ENCODE results near the gene BTLA. TPM values are rescaled to one million over a fixed set of nuclear protein-coding genes. Genes with fewer than 3 reads are reported as not detected.

BTLA gene
- total RNA-seq, 2 donors from 2014 or later = not detected

GRCh38 chr3:112459750-112460149 is 39.5 kb downstream of the BTLA start:
- Histone ChIP-seq H3K4me1 (no peaks in the 10 kb centered on the region), H3K4me3 (no peak overlapping the region), H3K9me3 (no peaks in the 10 kb centered on the region), H3K27me3 (no peaks in the 10 kb centered on the region), H3K27ac (no peak overlapping the region), H3K36me3 (replicated peaks in 1 of 2; ENCODE audit: insufficient read depth in 1 of 2, low read depth in 2 of 2) (no peaks in the 10 kb centered on the region)
- WGBS, 2 donors = 18 to 39% methylated on average over 1 of the region's 1 CpG
- intact Hi-C loops (cut with DNase I) = no loop called here
- TF ChIP-seq CTCF (IDR thresholded peaks at IDR 0.05) (no peak), POLR2A (IDR thresholded peaks at IDR 0.05) (no peak)
- no peak for ATAC-seq
- no peak for DNase-seq

- no peaks in the 10 kb centered on the region for H3K4me1 ChIP-seq
- DNase-seq (no peak), ATAC-seq (no peak)
- H3K27ac ChIP-seq = no peak overlapping the region
- intact Hi-C loops (cut with DNase I) = no loop called here
- H3K4me3 ChIP-seq = no peak overlapping the region
- H3K9me3 ChIP-seq = no peaks in the 10 kb centered on the region
- H3K36me3 ChIP-seq (replicated peaks in 1 of 2; ENCODE audit: insufficient read depth in 1 of 2, low read depth in 2 of 2) = no peaks in the 10 kb centered on the region
- H3K27me3 ChIP-seq = no peaks in the 10 kb centered on the region
- no peak for TF ChIP-seq POLR2A (IDR thresholded peaks at IDR 0.05)
These were observed 43.1 kb downstream of the BTLA start for GRCh38 chr3:112456147-112456546.

GRCh38 chr3:112448939-112449338 is 50.3 kb downstream of the BTLA start:
- H3K36me3 ChIP-seq (replicated peaks in 1 of 2; ENCODE audit: insufficient read depth in 1 of 2, low read depth in 2 of 2) = no peaks in the 10 kb centered on the region
- ATAC-seq (no peak), DNase-seq (no peak)
- H3K27me3 ChIP-seq = no peaks in the 10 kb centered on the region
- intact Hi-C loops (cut with DNase I) = no loop called here
- H3K4me1 ChIP-seq = no peaks in the 10 kb centered on the region
- H3K9me3 ChIP-seq = no peaks in the 10 kb centered on the region
- no peak for TF ChIP-seq POLR2A (IDR thresholded peaks at IDR 0.05)
- no peak for TF ChIP-seq CTCF (IDR thresholded peaks at IDR 0.05)
- H3K27ac ChIP-seq = no peak overlapping the region
- no peak overlapping the region for H3K4me3 ChIP-seq
- WGBS, 2 donors = 36 to 83% methylated on average over 1 of the region's 1 CpG

DNA sequence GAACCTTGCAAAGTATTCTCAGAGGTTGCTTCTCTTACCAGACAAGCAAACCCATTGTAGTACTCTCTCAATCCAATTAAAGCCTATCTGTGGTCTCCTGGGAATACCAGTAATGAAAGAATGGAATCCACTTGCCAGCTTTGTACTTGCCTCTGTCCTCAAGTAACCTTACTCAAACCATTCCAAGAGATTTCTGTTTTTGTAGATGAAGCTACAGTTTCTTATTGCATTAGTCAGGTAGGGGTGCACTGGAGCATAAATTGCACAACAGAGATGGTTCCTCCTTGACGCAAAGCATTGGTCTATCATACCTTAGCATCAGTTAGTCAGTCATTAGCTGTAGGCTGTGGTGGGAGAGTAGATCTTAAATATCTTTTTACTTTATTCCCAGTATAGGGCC is 52.9 kb downstream of the BTLA start:
- no peak overlapping the region for H3K4me3 ChIP-seq
- 67 to 93% methylated on average over 1 of the region's 1 CpG for WGBS, 2 donors
- H3K9me3 ChIP-seq = no peaks in the 10 kb centered on the region
- no peaks in the 10 kb centered on the region for H3K27me3 ChIP-seq
- TF ChIP-seq CTCF (IDR thresholded peaks at IDR 0.05) (no peak), POLR2A (IDR thresholded peaks at IDR 0.05) (no peak)
- H3K27ac ChIP-seq = no peak overlapping the region
- intact Hi-C loops (cut with DNase I) = no loop called here
- DNase-seq (no peak), ATAC-seq (no peak)
- H3K36me3 ChIP-seq (replicated peaks in 1 of 2; ENCODE audit: insufficient read depth in 1 of 2, low read depth in 2 of 2) = no peaks in the 10 kb centered on the region
- H3K4me1 ChIP-seq = no peaks in the 10 kb centered on the region

GRCh38 chr3:112445839-112446238 is 53.4 kb downstream of the BTLA start:
- intact Hi-C loops (cut with DNase I) = no loop called here
- Histone ChIP-seq H3K27me3 (no peaks in the 10 kb centered on the region), H3K36me3 (replicated peaks in 1 of 2; ENCODE audit: insufficient read depth in 1 of 2, low read depth in 2 of 2) (no peaks in the 10 kb centered on the region), H3K4me1 (no peaks in the 10 kb centered on the region), H3K27ac (no peak overlapping the region), H3K4me3 (no peak overlapping the region), H3K9me3 (no peaks in the 10 kb centered on the region)
- no peak for TF ChIP-seq POLR2A (IDR thresholded peaks at IDR 0.05)
- no peak for TF ChIP-seq CTCF (IDR thresholded peaks at IDR 0.05)
- ATAC-seq = no peak
- 49 to 58% methylated on average over 2 of the region's 2 CpGs for WGBS, 2 donors
- no peak for DNase-seq
